Mesenteric fat pad (tissue), 1 donor: ENCODE measurements around the gene CRYGC. TPM values are rescaled to one million over a fixed set of nuclear protein-coding genes. Genes with fewer than 3 reads are reported as not detected.

Source experiments
- DNase-seq: peaks from one replicate; pipeline ENCODE4 v3.0.0-alpha.2; 2020; ENCODE audit warnings: low spot score
- total RNA-seq: library from RNA; stranded (reverse); fragmentation: NEBNext Ultra II Directional; extraction: Animal tissue kit (Norgen Biotek cat#: 25700); gene quantifications from one replicate; pipeline ENCODE4 v1.2.1, GENCODE V29; 2021
- donor health status: DM: yes; HTN: yes; CAD: no.

The CRYGC gene
- total RNA-seq, 1 donor from 2014 or later, result not detected

GRCh38 chr2:208097313-208097712 lies 32.3 kb downstream of the CRYGC start:
- no peak for DNase-seq

GRCh38 chr2:208096080-208096479 lies 33.5 kb downstream of the CRYGC start:
- DNase-seq, result no peak

- no peak for DNase-seq
Observed at GRCh38 chr2:208093128-208093527, 36.5 kb downstream of the CRYGC start.

GRCh38 chr2:208092093-208092832 lies 37.4 kb downstream of the CRYGC start:
- DNase-seq, result no peak

GRCh38 chr2:208090420-208090819 lies 39.2 kb downstream of the CRYGC start:
- DNase-seq, result no peak

- DNase-seq, result no peak
Observed at GRCh38 chr2:208086029-208086428, 43.6 kb downstream of the CRYGC start.

GRCh38 chr2:208083807-208084206 lies 45.8 kb downstream of the CRYGC start:
- no peak for DNase-seq

Other genes starting within 250 kb of the CRYGC start
- gene PLEKHM3, start 104.3 kb downstream of the CRYGC start, total RNA-seq, result 15.6 TPM
- gene CRYGD, start 5.3 kb downstream of the CRYGC start, total RNA-seq, result not detected
- gene CRYGB, start 16.3 kb upstream of the CRYGC start, total RNA-seq, result not detected
- not detected for gene CRYGA, start 33.8 kb upstream of the CRYGC start, total RNA-seq
- gene C2orf80, start 60.2 kb upstream of the CRYGC start, total RNA-seq, result not detected
- gene IDH1, start 125.2 kb upstream of the CRYGC start, total RNA-seq, result 126 TPM
- gene PIKFYVE, start 136.4 kb upstream of the CRYGC start, total RNA-seq, result 29.6 TPM